NCI-H2081 treated with DMSO at 0.1 percent for 48 hours (cell line): Measurements from ENCODE around the gene ZNF639.

Experiments used
- DNase-seq: peaks from one replicate; lab custom pipeline; 2025; lab: John Stamatoyannopoulos, UW

The ZNF639 gene

GRCh38 chr3:179309225-179310078 is 13.4 kb upstream of the ZNF639 start:
- no peak for DNase-seq

- DNase-seq: no peak
Observed at GRCh38 chr3:179318876-179319275, 4.0 kb upstream of the ZNF639 start.

GRCh38 chr3:179321668-179322285 is 1.1 kb upstream of the ZNF639 start:
- peak; percentile 30 for DNase-seq

- DNase-seq: peak; percentile 37
Observed at GRCh38 chr3:179323197-179324110, 623 bp downstream of the ZNF639 start.

- peak; percentile 21 for DNase-seq
Observed at GRCh38 chr3:179324270-179324754, 1.5 kb downstream of the ZNF639 start.

GRCh38 chr3:179330438-179330837 is 7.6 kb downstream of the ZNF639 start:
- DNase-seq: no peak

GRCh38 chr3:179332240-179332639 is 9.4 kb downstream of the ZNF639 start:
- no peak for DNase-seq

GRCh38 chr3:179333084-179333483 is 10.3 kb downstream of the ZNF639 start:
- DNase-seq: no peak

- no peak for DNase-seq
Observed at GRCh38 chr3:179336345-179336929, 13.6 kb downstream of the ZNF639 start.

GRCh38 chr3:179347345-179348194 is 24.7 kb downstream of the ZNF639 start, which contains the start of gene MFN1:
Gene MFN1, plus strand, starts transcription at chr3:179347709. Its CDS starts 1,143 bp downstream, at chr3:179348852.
- DNase-seq: peak; percentile 94

GRCh38 chr3:179348325-179349013 is 25.6 kb downstream of the ZNF639 start:
- no peak for DNase-seq

- DNase-seq: no peak
Observed at GRCh38 chr3:179355996-179356395, 33.2 kb downstream of the ZNF639 start.

GRCh38 chr3:179363332-179363731 is 40.5 kb downstream of the ZNF639 start:
- DNase-seq: no peak

- DNase-seq: no peak
Observed at GRCh38 chr3:179369621-179370020, 46.8 kb downstream of the ZNF639 start.

GRCh38 chr3:179373938-179374337 is 51.1 kb downstream of the ZNF639 start:
- DNase-seq: no peak

- DNase-seq: no peak
Observed at GRCh38 chr3:179375091-179375999, 52.5 kb downstream of the ZNF639 start.

GRCh38 chr3:179376474-179376873 is 53.6 kb downstream of the ZNF639 start:
- DNase-seq: no peak
